Dermis lymphatic vessel endothelial cell (primary cell): ENCODE results near the gene CAPN9. TPM values are rescaled to one million over a fixed set of nuclear protein-coding genes. Genes with fewer than 3 reads are reported as not detected.

Experiments
- total RNA-seq: library from RNA; depleted of rRNA; stranded (reverse); fragments of >200 nt; gene quantifications from 2 replicates; pipeline ENCODE4 v1.2.1, GENCODE V29; 2014

The CAPN9 gene, protein sequence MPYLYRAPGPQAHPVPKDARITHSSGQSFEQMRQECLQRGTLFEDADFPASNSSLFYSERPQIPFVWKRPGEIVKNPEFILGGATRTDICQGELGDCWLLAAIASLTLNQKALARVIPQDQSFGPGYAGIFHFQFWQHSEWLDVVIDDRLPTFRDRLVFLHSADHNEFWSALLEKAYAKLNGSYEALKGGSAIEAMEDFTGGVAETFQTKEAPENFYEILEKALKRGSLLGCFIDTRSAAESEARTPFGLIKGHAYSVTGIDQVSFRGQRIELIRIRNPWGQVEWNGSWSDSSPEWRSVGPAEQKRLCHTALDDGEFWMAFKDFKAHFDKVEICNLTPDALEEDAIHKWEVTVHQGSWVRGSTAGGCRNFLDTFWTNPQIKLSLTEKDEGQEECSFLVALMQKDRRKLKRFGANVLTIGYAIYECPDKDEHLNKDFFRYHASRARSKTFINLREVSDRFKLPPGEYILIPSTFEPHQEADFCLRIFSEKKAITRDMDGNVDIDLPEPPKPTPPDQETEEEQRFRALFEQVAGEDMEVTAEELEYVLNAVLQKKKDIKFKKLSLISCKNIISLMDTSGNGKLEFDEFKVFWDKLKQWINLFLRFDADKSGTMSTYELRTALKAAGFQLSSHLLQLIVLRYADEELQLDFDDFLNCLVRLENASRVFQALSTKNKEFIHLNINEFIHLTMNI
- under 0.01 TPM in 1 of 2 replicates, not detected in the other for total RNA-seq

DNA sequence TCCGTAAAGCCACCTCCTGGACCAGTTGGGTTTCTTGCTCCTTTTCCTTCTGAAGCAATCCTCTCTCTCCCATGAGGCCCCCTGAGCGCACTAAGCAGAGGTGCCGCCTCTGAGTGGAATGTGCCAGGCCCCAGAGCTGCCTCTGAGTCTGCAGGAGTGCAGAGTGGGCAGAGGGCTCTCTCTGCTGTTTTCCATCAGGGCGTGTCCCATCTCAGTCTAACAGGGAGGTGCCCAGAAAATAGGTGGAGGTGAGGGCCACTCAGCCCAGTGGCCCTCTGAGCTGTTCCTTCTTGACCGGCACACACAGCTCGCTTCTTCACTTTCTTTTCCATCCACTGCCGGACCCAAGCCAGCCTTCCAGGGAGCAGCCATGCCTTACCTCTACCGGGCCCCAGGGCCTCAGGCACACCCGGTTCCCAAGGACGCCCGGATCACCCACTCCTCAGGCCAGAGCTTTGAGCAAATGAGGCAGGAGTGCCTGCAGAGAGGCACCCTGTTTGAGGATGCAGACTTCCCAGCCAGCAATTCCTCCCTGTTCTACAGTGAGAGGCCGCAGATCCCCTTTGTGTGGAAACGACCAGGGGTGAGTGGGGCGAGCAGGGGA lies at the start of gene CAPN9:
Gene CAPN9, plus strand, starts transcription at position 262 of the 604 bp plus-strand sequence. Its CDS starts 109 bp downstream, at position 371.

DNA sequence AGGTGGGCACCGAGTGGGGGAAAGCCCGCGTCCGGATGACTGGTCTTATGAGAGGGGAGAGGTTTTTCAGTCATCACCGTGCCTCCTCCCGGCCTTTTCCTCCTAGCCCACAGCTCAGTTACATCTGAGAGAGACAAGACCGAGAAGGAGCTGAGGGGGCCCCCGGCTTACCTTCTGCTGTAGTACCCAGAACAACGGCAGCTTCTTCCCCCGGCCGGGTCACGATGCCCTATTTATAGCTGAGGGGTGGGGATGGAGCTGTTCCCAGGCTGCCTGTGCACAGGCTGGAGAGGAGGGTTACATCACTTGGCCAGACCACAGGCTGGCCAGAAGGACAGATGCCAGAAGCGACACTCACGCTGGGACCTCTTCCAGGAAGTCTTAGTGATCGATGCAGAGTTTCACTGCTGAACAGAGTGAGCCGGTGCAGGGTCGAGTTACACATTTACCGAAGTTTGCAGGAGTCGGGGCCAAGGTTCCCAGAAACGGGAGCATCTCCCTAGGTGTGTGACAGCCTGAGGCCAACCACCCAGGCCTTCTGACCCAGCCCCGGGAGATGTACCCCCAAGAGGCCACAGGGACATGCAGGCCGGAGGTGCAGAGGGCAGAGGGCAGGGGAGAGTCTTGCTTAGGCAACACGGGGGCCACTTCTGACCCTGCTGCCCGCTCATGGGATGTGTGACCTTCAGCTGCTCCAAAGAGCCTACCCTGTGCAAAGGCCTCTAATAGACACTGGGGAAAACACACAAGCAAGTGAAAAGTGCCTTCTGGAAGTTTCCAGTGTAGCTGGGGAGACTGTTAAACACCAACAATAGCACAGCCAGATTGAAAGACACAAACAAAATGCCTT lies 33.0 kb upstream of the CAPN9 start, which contains the start of gene AGT:
Gene AGT, minus strand, starts transcription at position 208 of the 850 bp plus-strand sequence. CDS start 3,299 bp downstream, outside the sequence.

Other genes starting within 250 kb of the CAPN9 start
- 12.4 and 17.1 TPM in 2 replicates for gene COG2, start 104.9 kb upstream of the CAPN9 start, total RNA-seq
- under 0.01 TPM in 1 of 2 replicates, not detected in the other for gene AGT, start 33.3 kb upstream of the CAPN9 start, total RNA-seq
- 15.2 and 19.2 TPM in 2 replicates for gene C1orf198, start 121.1 kb downstream of the CAPN9 start, total RNA-seq
- 6.2 and 6.3 TPM in 2 replicates for gene TTC13, start 231.5 kb downstream of the CAPN9 start, total RNA-seq
- gene ARV1, start 231.7 kb downstream of the CAPN9 start, total RNA-seq: 10.4 and 10.6 TPM in 2 replicates